Measurements from ENCODE around the gene CFAP58.
A peak's percentile ranks its signal among the peaks of the same experiment; 100 is the strongest.

CFAP58 gene, protein sequence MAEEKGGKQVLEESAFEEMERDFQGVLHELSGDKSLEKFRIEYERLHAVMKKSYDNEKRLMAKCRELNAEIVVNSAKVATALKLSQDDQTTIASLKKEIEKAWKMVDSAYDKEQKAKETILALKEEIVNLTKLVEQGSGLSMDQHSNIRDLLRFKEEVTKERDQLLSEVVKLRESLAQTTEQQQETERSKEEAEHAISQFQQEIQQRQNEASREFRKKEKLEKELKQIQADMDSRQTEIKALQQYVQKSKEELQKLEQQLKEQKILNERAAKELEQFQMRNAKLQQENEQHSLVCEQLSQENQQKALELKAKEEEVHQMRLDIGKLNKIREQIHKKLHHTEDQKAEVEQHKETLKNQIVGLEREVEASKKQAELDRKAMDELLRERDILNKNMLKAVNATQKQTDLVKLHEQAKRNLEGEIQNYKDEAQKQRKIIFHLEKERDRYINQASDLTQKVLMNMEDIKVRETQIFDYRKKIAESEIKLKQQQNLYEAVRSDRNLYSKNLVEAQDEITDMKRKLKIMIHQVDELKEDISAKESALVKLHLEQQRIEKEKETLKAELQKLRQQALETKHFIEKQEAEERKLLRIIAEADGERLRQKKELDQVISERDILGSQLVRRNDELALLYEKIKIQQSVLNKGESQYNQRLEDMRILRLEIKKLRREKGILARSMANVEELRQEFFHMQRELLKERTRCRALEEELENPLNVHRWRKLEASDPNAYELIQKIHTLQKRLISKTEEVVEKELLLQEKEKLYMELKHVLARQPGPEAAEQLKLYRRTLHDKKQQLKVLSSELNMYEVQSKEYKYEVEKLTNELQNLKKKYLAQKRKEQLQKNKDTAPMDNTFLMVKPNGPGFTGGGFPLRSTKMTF

DNA sequence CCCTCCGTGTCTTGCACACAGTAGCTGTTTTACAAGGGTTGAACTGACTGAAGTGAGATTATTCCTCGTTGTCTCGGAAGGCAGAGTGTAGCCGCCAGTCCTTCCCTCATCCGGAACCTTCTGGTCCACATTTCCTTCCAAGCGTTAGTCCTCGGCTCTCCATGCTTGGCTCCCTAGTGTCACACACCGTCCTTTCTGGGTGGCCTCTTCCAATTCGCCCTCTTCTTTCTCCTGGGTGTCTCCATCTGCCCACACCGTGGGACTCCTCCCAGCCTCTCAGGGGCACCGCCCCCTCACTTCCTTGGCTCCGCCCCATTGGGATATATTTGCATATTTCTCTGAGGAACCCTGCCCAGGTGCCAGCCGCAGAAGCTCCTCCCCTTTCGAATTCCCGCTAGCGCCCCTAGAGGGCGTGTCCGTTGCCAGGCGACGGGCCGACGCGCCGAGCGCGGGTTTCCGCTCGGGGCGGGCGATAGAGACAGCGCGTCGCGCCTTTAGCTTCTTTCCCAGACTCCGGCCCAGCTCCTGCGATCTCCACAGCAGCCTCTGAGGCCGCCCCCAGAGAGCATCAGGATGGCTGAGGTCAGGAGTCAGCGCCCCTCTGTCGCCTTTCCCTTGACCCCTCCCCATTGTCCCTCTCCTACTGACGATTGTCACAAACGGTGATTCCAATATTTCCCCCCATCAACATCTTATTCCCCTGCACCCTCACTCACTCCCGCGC, at the start of gene CFAP58:
CFAP58 (plus strand) TSS at position 509 of the 724 bp plus-strand sequence; CDS start at position 574, 65 bp downstream.
- DNase-seq, result peak; percentile 78

DNA sequence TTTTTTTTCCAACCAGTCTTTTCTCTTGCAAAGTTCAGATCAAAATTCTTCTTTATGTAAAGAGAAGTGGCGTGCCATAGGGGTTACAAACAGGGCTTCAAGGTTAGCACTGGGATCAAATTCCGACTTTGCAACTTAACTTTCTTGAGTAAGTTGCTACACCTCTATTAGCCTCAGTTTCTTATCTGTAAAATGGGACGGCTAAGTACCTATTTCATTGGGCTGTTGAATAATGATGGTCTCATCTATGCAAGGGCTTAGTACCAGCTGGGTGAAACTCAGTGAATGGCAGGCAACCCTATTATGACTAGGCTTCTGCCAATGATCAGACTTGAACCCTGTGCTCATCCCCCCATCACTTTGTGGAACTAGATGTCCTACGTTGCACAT, 49.3 kb upstream of the CFAP58 start:
- no peak for DNase-seq

DNA sequence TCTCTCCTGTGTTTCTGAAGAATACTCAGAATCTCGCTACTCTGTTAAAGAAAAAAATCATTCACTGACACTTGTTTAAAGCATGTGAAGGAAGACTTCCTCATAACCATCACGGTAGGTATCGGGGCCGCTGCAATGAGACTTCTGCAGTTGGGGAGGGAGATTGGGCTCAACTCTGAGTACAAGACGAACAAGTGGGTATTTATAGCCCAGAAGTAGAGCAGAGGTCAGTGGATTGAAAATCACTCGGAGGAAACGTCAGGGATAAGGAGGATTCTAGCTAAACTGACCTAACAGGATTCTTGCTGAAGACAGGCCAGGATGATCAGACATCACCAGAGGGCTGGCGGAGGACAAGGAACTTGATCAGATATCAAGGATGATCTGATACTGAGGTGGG, 48.7 kb upstream of the CFAP58 start:
- DNase-seq, result no peak

DNA sequence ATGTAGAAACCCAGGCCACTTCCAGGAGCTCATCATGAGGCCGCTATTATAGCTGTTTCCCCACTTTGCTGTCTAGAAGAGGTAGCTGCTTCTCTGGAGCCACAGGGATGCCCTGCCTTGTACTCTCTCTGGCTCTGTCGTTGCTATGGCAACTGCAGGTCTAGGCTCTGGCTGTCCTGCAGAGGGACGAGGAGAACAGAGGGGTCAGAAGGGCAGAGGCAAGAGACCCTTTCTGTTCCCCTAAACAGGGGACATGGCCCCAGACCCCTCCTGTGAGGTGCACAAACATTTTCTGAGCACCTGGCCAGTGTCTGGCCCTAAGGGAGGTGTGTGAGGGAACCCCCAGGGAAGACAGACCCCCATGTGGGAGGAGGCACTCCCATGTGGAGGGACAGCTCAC, 46.7 kb upstream of the CFAP58 start:
- DNase-seq, result no peak

GRCh38 chr10:104307576-104308438, 45.8 kb upstream of the CFAP58 start:
- no peak for DNase-seq

GRCh38 chr10:104308439-104308903, 45.2 kb upstream of the CFAP58 start:
- no peak for DNase-seq

DNA sequence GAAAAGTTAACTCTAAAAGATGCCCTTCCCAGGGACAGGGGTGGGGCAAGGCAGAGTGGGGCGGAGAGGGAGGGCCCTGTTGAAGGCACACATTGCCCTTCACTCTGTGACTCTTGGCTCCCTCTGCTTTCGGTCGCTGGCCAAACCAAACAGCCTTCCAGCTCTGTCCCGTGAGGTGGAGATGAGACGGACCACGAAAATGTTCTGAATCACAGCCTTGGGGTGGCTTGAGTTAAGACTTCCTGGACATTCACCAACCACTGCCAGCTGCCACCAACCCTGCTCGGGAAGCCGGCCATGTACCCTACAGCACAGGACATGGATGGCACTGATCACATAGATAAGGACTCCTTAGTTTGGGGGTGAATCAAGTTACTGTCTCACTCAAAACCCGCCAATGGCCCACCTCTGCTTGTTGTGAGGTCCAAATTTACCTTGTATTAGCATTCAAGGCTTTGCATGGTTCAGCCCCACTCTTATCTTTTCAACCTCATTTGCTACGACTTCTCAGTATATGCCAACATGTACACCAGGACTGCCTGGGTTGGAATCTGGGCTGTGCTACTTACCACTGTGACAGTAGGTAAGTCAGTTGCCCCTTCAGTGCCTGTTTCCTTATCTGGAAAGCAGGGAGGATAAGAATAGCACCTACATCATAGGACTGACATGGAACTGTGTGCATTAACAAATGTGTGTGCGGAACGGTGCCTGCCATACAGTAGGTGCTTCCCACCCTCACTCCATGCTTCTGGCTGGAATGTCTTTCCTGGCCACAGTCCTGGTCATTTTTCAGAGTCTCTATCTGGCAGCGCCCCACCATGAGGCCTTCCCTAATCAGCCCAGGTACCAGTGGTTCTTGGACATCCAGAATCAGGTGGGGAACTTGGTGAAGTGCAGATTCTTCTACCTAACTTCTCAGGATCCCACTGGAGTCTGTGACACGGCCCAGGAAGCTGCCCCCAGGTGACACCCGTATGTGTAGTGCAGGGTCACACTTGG, 43.4 kb upstream of the CFAP58 start:
- DNase-seq, result no peak

DNA sequence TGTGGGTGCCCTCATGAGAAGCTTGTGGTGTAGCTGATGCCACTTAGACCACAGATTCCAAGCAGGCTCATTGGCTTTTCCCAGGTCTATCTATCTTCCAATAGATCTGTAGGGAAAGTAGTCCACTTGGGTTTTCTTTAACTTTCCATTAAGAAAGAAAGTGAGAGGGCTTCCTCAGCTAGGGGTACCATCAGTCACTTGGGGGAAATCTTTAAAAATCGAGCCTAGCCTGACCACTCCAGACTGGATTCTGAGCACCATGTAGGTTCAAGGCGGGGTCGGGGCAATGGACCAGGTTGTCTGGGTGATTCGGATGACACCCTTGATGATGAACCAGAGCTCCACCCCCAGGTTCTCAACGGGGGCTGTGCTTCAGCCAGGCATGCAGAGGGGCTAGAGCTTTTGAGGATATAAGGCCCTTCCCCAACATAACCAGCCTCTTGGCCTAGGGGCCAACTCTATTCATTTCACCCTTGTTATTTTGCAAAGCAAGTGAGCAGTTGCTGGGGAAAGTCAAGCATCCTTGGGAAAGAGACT, 42.4 kb upstream of the CFAP58 start:
- no peak for DNase-seq

- no peak for DNase-seq
Measured at GRCh38 chr10:104314591-104315485, 38.8 kb upstream of the CFAP58 start.

GRCh38 chr10:104315486-104315921, 38.1 kb upstream of the CFAP58 start:
- no peak for DNase-seq

- no peak for DNase-seq
Measured at GRCh38 chr10:104316321-104317099, 37.1 kb upstream of the CFAP58 start.

- no peak for DNase-seq
Measured at GRCh38 chr10:104317269-104317710, 36.3 kb upstream of the CFAP58 start.

- no peak for DNase-seq
Measured at GRCh38 chr10:104317726-104318299, 35.8 kb upstream of the CFAP58 start.

DNA sequence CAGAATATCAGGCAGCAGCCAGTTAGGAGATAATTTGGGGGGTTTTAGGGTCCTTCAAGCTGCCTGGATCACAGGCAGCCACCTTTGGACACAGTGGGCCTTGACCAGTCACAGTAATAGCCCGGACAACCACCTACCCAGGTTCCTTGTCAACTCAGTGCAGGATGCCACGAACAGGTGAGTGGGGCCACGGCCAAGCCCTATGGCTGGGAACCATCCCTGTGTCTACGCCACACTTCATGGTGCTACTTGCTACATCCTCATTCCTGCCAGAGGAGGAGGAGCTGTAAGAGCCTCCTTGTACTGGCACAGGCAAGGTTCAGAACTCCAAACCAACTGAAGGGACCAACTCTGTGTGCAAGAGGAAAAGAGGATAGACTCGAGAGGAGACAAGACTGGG, 35.3 kb upstream of the CFAP58 start:
- DNase-seq, result no peak

DNA sequence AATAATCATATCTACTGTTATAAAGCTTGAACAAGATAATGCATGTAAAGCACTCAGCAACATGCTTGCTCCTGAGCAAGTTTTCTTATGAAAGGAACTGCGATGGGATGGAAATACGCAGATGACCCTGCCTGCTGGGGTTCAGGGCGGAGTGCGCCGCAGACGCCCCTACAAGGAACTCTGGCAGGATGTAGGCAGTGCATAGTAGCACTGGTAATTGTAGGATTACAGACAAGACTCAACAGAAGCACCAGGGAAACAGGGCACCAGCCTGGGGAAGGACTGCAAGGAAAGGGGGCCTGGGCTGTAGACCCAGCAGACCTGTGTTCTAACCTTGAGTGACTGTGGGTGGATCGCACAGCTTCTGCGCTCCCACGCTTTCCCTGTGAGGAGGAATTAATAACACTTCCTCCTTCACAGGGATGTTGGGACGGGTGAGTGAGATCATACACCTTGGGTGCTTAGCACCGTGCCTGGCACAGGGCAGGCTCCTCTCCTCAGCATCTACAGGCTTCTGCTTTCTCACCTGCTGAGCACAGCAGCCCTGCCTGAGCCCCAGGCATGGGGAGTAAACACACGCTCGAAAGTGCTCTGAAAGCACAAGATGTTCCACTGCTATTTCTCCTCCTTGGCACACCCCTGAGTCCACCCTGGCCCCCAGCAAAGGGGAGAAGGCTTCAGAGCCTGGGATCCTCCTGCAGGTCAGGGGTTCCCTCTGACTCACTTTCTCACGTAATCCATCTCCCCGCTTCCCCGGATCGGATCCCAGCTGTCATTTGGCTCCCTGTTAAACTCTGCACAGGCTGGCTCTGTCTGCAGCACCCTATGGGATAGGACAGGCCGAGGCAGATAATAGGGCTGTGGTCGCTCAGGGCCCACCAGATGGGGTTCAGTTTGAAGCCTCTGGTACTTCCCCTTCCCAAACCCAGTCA, 34.6 kb upstream of the CFAP58 start:
- DNase-seq, result no peak

GRCh38 chr10:104321226-104321625, 32.4 kb upstream of the CFAP58 start:
- no peak for DNase-seq

All from COR-L47 (cell line).